Ishikawa (cell line): ENCODE data around the gene EZR.

Source experiments
- CEBPB ChIP-seq: IDR thresholded peaks from 2 replicates; pipeline ENCODE4 v1.6.1; 2012
- CREB1 ChIP-seq: IDR thresholded peaks from 2 replicates; pipeline ENCODE4 v1.6.1; 2012; ENCODE audit warnings: low read depth
- EGR1 ChIP-seq: IDR thresholded peaks from 2 replicates; pipeline ENCODE4 v1.6.1; 2012
- EP300 ChIP-seq: IDR thresholded peaks from 2 replicates; pipeline ENCODE4 v1.6.1; 2012; ENCODE audit warnings: borderline replicate concordance
- FOXM1 ChIP-seq: IDR thresholded peaks from 2 replicates; pipeline ENCODE4 v1.6.1; 2012; ENCODE audit warnings: low read depth, borderline replicate concordance
- NFIC ChIP-seq: IDR thresholded peaks from 2 replicates; pipeline ENCODE4 v1.6.1; 2012
- RAD21 ChIP-seq: IDR thresholded peaks from 2 replicates; pipeline ENCODE4 v1.6.1; 2012; ENCODE audit warnings: low read depth
- TAF1 ChIP-seq: IDR thresholded peaks from 2 replicates; pipeline ENCODE4 v1.6.1; 2012; ENCODE audit warnings: low read depth, mild to moderate bottlenecking
- TCF12 ChIP-seq: IDR thresholded peaks from 2 replicates; pipeline ENCODE4 v1.6.1; 2012; ENCODE audit warnings: low read depth
- TEAD4 ChIP-seq: IDR thresholded peaks from 2 replicates; pipeline ENCODE4 v1.6.1; 2012
- USF1 ChIP-seq: IDR thresholded peaks from 2 replicates; pipeline ENCODE4 v1.6.1; 2012
- YY1 ChIP-seq: IDR thresholded peaks from 2 replicates; pipeline ENCODE4 v1.6.1; 2012; ENCODE audit warnings: low read depth
- ZBTB7A ChIP-seq: IDR thresholded peaks from 2 replicates; pipeline ENCODE4 v1.6.1; 2012; ENCODE audit warnings: low read depth
- TF ChIP-seq, protein P1 (sequence below): IDR thresholded peaks from 2 replicates; pipeline ENCODE4 v1.6.1; 2012; ENCODE audit warnings: low read depth, mild to moderate bottlenecking
- TF ChIP-seq, protein P2 (sequence below): IDR thresholded peaks from 2 replicates; pipeline ENCODE4 v1.6.1; 2012

The EZR gene

DNA sequence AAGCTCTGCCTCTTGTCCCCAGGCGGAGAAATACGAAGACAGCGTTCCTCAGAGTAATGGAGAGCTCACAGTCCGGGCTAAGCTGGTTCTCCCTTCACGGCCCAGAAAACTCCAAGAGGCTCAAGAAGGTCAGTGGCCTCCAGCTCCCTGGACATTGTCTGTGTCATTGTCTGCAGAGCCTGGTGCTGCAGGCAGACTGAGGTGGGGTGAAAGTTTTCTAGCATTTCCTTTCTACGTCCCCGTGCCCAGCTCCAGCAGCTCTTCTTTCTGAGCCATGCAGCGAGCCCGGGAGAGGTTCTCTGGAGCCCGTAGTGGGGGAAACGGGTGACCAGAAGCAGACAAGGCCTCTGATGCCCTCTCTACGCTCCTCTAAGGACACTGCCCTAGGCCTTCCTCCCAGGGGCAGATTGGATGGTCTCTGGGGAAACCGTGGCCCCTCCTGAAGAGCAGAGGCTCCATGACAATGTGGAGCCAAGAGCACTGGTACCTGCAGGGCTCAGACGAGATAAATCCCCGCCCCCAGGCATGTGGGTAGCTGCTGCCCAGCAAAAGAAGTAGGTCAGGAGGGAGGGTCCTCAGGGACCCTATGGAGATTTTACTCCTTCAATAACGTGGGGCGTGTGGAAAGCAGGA is 58.4 kb downstream of the EZR start:
- TF ChIP-seq, protein P1, sequence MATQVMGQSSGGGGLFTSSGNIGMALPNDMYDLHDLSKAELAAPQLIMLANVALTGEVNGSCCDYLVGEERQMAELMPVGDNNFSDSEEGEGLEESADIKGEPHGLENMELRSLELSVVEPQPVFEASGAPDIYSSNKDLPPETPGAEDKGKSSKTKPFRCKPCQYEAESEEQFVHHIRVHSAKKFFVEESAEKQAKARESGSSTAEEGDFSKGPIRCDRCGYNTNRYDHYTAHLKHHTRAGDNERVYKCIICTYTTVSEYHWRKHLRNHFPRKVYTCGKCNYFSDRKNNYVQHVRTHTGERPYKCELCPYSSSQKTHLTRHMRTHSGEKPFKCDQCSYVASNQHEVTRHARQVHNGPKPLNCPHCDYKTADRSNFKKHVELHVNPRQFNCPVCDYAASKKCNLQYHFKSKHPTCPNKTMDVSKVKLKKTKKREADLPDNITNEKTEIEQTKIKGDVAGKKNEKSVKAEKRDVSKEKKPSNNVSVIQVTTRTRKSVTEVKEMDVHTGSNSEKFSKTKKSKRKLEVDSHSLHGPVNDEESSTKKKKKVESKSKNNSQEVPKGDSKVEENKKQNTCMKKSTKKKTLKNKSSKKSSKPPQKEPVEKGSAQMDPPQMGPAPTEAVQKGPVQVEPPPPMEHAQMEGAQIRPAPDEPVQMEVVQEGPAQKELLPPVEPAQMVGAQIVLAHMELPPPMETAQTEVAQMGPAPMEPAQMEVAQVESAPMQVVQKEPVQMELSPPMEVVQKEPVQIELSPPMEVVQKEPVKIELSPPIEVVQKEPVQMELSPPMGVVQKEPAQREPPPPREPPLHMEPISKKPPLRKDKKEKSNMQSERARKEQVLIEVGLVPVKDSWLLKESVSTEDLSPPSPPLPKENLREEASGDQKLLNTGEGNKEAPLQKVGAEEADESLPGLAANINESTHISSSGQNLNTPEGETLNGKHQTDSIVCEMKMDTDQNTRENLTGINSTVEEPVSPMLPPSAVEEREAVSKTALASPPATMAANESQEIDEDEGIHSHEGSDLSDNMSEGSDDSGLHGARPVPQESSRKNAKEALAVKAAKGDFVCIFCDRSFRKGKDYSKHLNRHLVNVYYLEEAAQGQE, result no peak
- no peak for TF ChIP-seq RAD21

DNA sequence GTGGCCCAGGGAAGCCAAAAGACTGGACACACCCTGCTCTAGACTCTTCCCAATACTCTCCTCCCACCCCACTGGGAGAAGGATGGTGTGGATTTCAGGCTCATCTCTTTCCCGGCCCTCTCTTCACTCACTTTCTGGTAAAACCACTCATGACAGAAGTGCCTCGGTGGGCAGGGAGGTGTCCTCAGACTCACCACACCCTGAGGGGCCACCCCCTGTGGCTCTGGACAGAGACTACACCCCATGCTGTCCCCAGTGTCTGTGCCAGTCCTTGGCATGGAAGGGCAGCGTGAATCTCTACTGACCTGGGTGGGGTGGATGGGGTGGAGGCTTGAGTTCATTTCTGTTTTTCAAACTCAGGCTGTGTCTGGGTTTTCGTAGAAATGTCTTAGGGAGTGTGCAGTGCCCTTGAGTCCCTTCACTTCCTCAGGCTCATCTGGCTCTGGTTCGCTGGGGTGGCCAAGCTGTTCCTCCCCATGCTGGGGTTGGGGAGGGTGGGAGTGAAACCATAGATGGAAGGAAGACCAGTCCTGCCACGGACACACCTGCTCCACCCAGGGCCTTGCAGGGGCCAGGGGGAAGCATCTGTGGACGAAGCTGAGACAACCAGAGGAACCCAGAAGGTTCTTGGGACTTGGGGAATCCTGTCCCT is 59.1 kb downstream of the EZR start:
- TF ChIP-seq RAD21 (no peak), EP300 (no peak), NFIC (no peak), CEBPB (no peak), ZBTB7A (no peak)
- TF ChIP-seq, protein P1, result no peak

GRCh38 chr6:158758941-158759479 is 60.2 kb downstream of the EZR start:
- no peak for TF ChIP-seq RAD21
- no peak for TF ChIP-seq USF1
- no peak for TF ChIP-seq YY1
- TF ChIP-seq EP300, result no peak
- no peak for TF ChIP-seq TEAD4
- TF ChIP-seq ZBTB7A, result no peak
- TF ChIP-seq EGR1, result no peak
- no peak for TF ChIP-seq TAF1
- TF ChIP-seq, protein P1, result no peak
- TF ChIP-seq, protein P2, sequence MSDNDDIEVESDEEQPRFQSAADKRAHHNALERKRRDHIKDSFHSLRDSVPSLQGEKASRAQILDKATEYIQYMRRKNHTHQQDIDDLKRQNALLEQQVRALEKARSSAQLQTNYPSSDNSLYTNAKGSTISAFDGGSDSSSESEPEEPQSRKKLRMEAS, result no peak
- TF ChIP-seq FOXM1, result no peak
- no peak for TF ChIP-seq CEBPB
- TF ChIP-seq CREB1, result no peak
- TF ChIP-seq TCF12, result no peak
- TF ChIP-seq NFIC, result no peak

GRCh38 chr6:158758451-158758860 is 60.7 kb downstream of the EZR start:
- TF ChIP-seq FOXM1 (no peak), CEBPB (no peak), ZBTB7A (no peak), RAD21 (no peak), EP300 (no peak), TAF1 (no peak), YY1 (no peak), USF1 (no peak), TCF12 (no peak)
- TF ChIP-seq, protein P2, result no peak

GRCh38 chr6:158757753-158758090 is 61.4 kb downstream of the EZR start:
- TF ChIP-seq NFIC (no peak), EP300 (no peak), TEAD4 (no peak), ZBTB7A (no peak), TAF1 (no peak)
- TF ChIP-seq, protein P1, result no peak
